Measurements from ENCODE around the gene EP400. TPM values are rescaled to one million over a fixed set of nuclear protein-coding genes. Genes with fewer than 3 reads are reported as not detected.

EP400 gene
- total and polyA plus RNA-seq, 2 of the 8 experiments (the other 6 are each of a cell fraction or from before 2014, with no cell fraction given): 13.1 to 69.7 TPM

DNA sequence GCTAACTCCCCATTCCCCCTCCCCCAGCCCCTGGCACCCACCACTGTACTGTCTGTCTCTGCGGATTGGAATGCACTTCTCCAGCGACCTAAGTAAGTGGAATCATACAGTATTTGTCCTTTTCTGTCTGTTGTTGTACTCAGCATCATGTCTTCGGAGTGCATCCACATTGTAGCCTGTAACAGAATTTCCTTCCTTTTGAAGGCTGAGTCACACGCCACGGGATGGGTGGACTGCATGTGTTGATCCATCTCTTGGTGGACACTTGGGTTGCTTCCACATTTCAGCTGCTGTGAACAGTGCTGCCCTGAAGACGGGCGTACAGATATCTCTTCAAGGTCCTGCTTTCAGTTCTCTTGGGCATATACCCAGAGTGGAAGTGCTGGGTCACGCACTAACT, 160.0 kb downstream of the EP400 start:
- Histone ChIP-seq H3K23ac (ENCODE audit: insufficient read length) (no peak overlapping the region), H3K14ac (ENCODE audit: insufficient read length) (no peak overlapping the region), H3K18ac (ENCODE audit: extremely low read depth, low read length) (no peak overlapping the region), H2AFZ (ENCODE audit: low read length) (no peak overlapping the region), H2AK5ac (ENCODE audit: low read depth, low read length) (no peak overlapping the region), H4K5ac (ENCODE audit: insufficient read length, low read depth, low read length) (no peak overlapping the region), H3K4me3 (ENCODE audit: extremely low read depth in 1 of 4, insufficient read depth in 2 of 4, low read depth in 3 of 4, low read length in 4 of 4) (no peak overlapping the region), H4K20me1 (replicated peaks in 1 of 2; ENCODE audit: control insufficient read depth in 1 of 2, insufficient read depth in 2 of 2, low read length in 2 of 2) (peaks cover 3 to 6% of the 10 kb centered on the region in 2 experiments), H3K79me2 (ENCODE audit: control insufficient read depth in 1 of 2, insufficient read depth in 2 of 2, low read length in 2 of 2) (no peaks in the 10 kb centered on the region), H3K79me1 (ENCODE audit: low read depth, low read length) (no peaks in the 10 kb centered on the region), H3K36me3 (ENCODE audit: control insufficient read depth in 2 of 4, insufficient read depth in 4 of 4, low read length in 3 of 4) (peaks cover 5 to 16% (median 10%) of the 10 kb centered on the region in 4 experiments; a peak in 7 of 8 replicates), H2BK20ac (ENCODE audit: low read length) (no peak overlapping the region), H2BK120ac (replicated peaks; ENCODE audit: low read depth, low read length) (no peak overlapping the region), H4K91ac (replicated peaks; ENCODE audit: insufficient read length, low read length) (no peak overlapping the region), H2BK15ac (ENCODE audit: low read length) (no peak overlapping the region), H3K23me2 (ENCODE audit: low read depth, low read length) (no peaks in the 10 kb centered on the region), H3K4me2 (ENCODE audit: insufficient read depth in 1 of 2, low read depth in 2 of 2, low read length in 2 of 2) (no peak overlapping the region), H3K56ac (replicated peaks; ENCODE audit: insufficient read length, low read depth, low read length) (no peak overlapping the region), H3K9me3 (ENCODE audit: insufficient read depth in 2 of 2, low read depth in 1 of 2, low read length in 1 of 2) (no peaks in the 10 kb centered on the region), H3K4ac (replicated peaks; ENCODE audit: insufficient read length, low read depth, low read length) (no peak overlapping the region), H4K8ac (ENCODE audit: extremely low read depth, insufficient read depth, low read length) (no peak overlapping the region), H2BK5ac (ENCODE audit: low read depth, low read length) (no peak overlapping the region), H3K27ac (ENCODE audit: low read depth, low read length) (no peak overlapping the region), H3K4me1 (replicated peaks in 1 of 4; ENCODE audit: control insufficient read depth in 3 of 4, insufficient read depth in 4 of 4, low read length in 3 of 4) (peaks cover 0 to 2% (median 0%) of the 10 kb centered on the region in 4 experiments; a peak in 2 of 7 replicates), H2BK12ac (ENCODE audit: low read depth, low read length) (no peak overlapping the region), H3K27me3 (replicated peaks in 1 of 4; ENCODE audit: control insufficient read depth in 3 of 4, extremely low read depth in 1 of 4, insufficient read depth in 3 of 4, low read length in 3 of 4) (no peaks in the 10 kb centered on the region), H3K9ac (replicated peaks in 1 of 4; ENCODE audit: extremely low read depth in 1 of 4, low read depth in 3 of 4, low read length in 3 of 4) (no peak overlapping the region)
- WGBS, 2 experiments (ENCODE audit: extremely low coverage in 1 of 2, insufficient coverage in 1 of 2, insufficient read length in 1 of 2, insufficient replicate concordance in 2 of 2, low coverage in 1 of 2, low lambda C conversion rate in 2 of 2, missing lambda C conversion rate in 1 of 2): 83% methylated on average over 8 of the region's 8 CpGs; no CpG with 5 or more reads in 1 of the 2 experiments
- no peak for DNase-seq (ENCODE audit: low read depth in 1 of 2, low spot score in 2 of 2)
- CTCF ChIA-PET (ENCODE audit: partially characterized antibody): no interaction called here
- POLR2A ChIA-PET (ENCODE audit: partially characterized antibody): no interaction called here
- FAIRE-seq: no peak

Data from H1 (cell line).